ENCODE measurements around the gene RNF146.
"Not testable (repeated sequence)": the region's sequence is repeated elsewhere in the genome, so short reads cannot be mapped to it uniquely, and the experiment has no call there.

The RNF146 gene

GRCh38 chr6:127266178-127266891, at the start of gene RNF146:
Gene RNF146 (plus strand): TSS chr6:127266864. CDS start chr6:127280339, 13,475 bp downstream.
- peak; percentile 73 for DNase-seq

DNA sequence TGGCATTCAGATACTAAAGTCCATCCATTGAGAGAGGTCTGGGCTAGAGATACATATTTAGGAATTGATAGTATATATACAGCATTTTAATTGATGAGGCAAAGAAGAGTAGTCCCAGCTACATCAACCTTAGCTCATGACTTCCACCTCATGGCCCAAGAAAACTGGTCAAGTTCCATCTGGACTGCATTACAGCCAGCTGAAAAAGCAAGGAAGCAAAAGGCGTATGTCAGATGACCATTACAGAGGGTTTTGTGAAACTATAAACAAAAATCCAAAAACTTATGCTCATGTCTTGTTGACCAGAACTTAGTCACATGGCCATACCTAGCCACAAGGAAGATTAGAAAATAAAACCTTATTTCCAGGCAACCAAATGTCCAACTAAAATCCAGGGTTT, 46.8 kb upstream of the RNF146 start:
- DNase-seq = no peak

- DNase-seq = no peak
These were observed 45.5 kb upstream of the RNF146 start for GRCh38 chr6:127221201-127221600.

- DNase-seq = no peak
These were observed 44.2 kb upstream of the RNF146 start for GRCh38 chr6:127222418-127222817.

GRCh38 chr6:127225497-127225896, 41.2 kb upstream of the RNF146 start:
- no peak for DNase-seq

DNA sequence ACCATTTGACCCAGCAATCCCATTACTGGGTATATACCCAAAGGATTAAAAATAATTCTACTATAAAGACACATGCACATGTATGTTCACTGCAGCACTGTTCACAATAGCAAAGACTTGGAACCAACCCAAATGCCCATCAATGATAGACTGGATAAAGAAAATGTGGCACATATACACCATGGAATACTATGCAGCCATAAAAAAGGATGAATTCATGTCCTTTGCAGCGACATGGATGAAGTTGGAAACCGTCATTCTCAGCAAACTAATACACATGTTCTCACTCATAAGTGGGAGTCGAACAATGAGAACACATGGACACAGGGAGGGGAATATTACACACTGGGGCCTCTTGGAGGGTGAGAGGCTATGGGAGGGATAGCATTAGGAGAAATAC, 32.8 kb upstream of the RNF146 start:
- not testable (repeated sequence) for DNase-seq

- no peak for DNase-seq
These were observed 23.2 kb upstream of the RNF146 start for GRCh38 chr6:127243501-127243900.

GRCh38 chr6:127247114-127248096, 19.3 kb upstream of the RNF146 start:
- no peak for DNase-seq

DNA sequence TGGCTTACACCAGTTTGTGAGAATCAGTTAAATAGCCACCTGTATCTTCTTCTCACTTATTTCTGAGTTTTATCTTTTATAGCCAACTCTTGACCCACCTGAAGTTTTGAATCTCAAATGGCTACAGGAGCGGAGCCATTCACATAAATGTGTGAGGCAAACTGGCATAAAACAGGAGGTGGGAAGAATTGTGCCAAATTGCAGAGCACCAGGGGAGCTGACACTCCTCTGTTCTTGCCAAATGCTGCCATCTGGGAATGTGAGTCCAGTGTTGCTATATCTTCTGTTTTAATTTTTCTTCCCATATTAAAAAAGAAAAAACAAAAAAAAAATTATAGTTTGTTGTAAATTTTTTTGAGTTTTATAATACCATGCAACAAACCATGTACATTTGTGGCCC, 17.0 kb upstream of the RNF146 start:
- no peak for DNase-seq

DNA sequence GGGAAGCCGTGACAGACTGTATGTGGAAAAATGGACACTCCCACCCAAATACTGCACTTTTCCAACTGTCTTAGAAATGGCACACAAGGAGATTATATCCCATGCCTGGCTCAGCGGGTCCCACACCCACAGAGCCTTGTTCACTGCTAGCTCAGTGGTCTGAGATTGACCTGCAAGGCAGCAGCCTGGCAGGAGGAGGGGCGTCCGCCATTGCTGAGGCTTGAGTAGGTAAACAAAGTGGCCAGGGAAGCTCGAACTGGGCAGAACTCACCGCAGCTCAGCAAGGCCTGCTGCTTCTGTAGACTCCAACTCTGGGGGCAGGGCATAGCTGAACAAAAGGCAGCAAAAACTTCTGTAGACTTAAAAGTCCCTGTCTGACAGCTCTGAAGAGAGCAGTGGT, 11.4 kb upstream of the RNF146 start:
- DNase-seq = no peak

DNA sequence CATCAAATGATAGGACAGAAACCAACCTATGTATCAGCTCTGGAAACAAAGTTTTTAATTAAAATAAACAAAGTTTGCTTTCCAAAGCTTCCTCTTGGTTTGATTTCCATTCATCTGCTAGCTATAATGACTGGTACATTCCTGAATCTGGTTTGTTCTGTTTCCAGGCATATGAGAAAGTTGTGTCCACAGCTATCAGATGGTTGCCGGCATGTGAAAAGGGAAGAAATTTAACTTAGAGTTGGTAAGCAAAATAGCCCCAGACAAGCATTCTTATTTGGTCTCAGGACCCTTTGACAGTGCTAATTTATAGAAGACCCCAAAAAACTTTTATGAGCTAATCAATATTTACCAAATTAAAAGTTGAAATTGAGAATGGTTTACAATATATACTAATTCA, 3.8 kb upstream of the RNF146 start:
- DNase-seq = no peak

DNA sequence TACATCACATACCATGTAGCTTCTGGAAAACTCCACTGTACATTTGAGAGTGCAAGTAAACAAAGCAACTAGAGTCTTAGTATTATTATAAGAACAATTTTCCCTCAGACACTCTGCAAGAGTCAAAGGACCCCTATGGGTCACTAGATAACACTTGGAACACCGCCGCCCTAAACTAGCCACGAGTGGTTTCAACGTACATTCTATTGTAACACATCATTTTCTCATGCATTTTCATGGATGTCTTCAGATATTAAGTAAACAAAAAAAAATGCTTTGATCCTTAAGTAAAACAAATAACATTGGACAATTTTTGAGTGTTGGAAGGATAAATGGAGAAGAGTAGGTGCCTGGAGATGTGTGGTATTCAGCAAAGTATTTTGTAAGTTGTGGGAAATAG, 3.2 kb upstream of the RNF146 start:
- no peak for DNase-seq

- peak; percentile 44 for DNase-seq
These were observed 405 bp downstream of the RNF146 start for GRCh38 chr6:127266892-127267645.

DNA sequence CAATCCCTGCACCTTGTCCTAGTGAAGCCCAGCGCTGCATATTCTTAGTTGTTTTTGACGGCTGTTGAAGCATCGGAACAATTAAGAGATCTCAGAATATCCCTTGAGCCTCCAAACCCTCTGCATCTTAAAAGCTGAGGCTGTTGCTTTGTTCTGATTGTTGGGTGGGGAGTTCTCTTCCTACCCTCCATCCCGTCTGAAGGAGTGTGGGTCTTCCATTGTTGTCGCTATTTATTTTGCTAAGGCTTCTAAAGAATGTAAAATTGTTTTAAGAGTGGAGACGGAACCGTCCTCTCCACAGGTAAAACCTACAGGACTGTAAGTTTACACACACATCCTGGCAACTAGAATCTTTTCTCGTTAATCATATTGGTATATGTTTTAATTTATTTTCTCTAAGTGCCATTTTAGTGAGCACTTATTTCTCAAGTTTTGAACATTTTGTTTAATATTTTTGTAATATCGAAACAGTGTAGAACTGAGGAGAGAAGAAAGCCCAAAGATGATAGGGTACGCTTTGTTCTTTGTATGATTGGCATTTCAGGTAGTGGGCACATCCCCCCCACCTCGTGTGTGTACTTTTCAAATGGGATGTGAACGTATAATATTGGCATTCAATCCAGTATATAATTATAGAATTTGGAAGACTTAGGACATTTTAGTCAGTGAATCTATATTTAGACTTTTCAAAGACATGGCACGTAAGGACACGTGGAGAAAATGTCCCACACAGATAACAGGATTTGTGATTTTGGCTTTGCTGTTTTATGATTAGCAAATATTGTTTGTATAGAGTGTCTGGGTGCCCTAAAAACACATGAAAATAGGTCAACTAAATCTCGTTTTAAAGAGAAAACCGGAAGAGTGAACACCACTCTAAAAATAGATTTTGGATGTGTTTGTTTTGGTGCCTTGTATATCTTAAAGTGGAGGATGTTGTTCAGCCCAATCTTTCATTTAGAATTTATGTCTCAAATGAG, 1.3 kb downstream of the RNF146 start:
- DNase-seq = no peak

GRCh38 chr6:127272576-127272975, 5.9 kb downstream of the RNF146 start:
- no peak for DNase-seq

GRCh38 chr6:127273499-127273898, 6.8 kb downstream of the RNF146 start:
- no peak for DNase-seq

- no peak for DNase-seq
These were observed 9.7 kb downstream of the RNF146 start for GRCh38 chr6:127276331-127276730.

DNA sequence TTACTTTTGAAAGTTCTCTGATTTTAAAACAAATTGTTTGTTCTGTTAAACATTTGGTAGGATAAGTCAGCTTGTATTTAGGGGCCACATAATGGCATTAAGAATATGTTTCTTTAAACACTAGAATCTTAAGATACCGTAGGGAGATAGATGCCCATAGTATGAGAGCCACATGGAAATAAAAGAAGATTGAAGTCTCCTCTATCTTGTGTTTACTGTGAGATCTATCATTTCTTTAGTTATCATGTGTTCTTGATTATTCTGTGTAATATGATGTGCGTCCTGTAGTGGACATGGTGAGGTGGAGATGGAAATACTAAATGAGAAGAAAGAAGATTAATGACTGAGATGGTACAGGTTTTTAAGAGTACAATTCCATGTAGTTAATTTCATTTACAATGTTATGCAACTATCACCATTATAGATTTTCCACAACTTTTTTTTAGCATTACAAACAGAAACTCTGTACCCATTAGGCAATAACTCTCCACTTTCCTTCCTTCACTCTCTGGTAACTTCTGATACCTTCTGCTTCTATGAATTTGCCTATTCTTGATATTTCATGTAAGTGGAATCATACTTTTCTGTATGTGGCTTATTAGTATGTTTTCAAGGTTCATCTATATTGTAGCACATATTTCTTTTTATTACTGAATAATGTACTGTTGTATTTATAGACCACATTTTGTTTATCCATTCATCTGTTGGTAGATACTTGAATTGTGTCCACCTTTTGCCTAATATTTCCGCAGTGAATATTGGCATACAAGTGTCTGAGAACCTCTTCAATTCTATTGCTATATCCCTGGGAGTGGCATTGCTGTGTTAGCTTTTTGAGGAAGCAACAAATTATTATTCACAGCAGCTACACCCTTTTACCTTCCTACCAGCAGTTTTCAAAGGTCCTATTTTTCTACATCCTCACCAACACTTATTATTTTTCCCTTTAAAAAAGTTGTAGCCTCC, 11.5 kb downstream of the RNF146 start:
- DNase-seq = no peak

- no peak for DNase-seq
These were observed 13.2 kb downstream of the RNF146 start for GRCh38 chr6:127279815-127280214.

- DNase-seq = no peak
These were observed 15.5 kb downstream of the RNF146 start for GRCh38 chr6:127282184-127282583.

- no peak for DNase-seq
These were observed 22.0 kb downstream of the RNF146 start for GRCh38 chr6:127288705-127289104.

Data from DMS 273 treated with DMSO at 0.1 percent for 48 hours (cell line).